ENCODE results near the gene CCDC34. TPM values are rescaled to one million over a fixed set of nuclear protein-coding genes. Genes with fewer than 3 reads are reported as not detected.

CCDC34 gene
- polyA plus RNA-seq, 1 donor from 2014 or later: 13.3 TPM

GRCh38 chr11:27358296-27358695 lies 4.7 kb downstream of the CCDC34 start:
- Histone ChIP-seq H3K9ac (ENCODE audit: low read length) (no peak overlapping the region), H3K9me3 (ENCODE audit: low read length) (no peaks in the 10 kb centered on the region), H3K27ac (ENCODE audit: low read length) (no peak overlapping the region), H3F3A (ENCODE audit: insufficient read depth, low read length, poor library complexity, severe bottlenecking) (no peaks in the 10 kb centered on the region), H3K79me2 (replicated peaks; ENCODE audit: insufficient read depth, low read length) (peaks cover 3% of the 10 kb centered on the region), H3K27me3 (ENCODE audit: insufficient read depth, low read depth, low read length) (no peaks in the 10 kb centered on the region), H3K36me3 (ENCODE audit: insufficient read depth, low read length) (no peaks in the 10 kb centered on the region), H3K9me2 (ENCODE audit: insufficient read depth, low read length) (no peaks in the 10 kb centered on the region), H3K4me2 (ENCODE audit: low read length) (no peak overlapping the region), H3K4me3 (ENCODE audit: low read length) (no peak overlapping the region), H2AFZ (ENCODE audit: low read depth, low read length) (no peak overlapping the region), H4K20me1 (ENCODE audit: insufficient read depth) (no peaks in the 10 kb centered on the region)
- TF ChIP-seq, protein P1, sequence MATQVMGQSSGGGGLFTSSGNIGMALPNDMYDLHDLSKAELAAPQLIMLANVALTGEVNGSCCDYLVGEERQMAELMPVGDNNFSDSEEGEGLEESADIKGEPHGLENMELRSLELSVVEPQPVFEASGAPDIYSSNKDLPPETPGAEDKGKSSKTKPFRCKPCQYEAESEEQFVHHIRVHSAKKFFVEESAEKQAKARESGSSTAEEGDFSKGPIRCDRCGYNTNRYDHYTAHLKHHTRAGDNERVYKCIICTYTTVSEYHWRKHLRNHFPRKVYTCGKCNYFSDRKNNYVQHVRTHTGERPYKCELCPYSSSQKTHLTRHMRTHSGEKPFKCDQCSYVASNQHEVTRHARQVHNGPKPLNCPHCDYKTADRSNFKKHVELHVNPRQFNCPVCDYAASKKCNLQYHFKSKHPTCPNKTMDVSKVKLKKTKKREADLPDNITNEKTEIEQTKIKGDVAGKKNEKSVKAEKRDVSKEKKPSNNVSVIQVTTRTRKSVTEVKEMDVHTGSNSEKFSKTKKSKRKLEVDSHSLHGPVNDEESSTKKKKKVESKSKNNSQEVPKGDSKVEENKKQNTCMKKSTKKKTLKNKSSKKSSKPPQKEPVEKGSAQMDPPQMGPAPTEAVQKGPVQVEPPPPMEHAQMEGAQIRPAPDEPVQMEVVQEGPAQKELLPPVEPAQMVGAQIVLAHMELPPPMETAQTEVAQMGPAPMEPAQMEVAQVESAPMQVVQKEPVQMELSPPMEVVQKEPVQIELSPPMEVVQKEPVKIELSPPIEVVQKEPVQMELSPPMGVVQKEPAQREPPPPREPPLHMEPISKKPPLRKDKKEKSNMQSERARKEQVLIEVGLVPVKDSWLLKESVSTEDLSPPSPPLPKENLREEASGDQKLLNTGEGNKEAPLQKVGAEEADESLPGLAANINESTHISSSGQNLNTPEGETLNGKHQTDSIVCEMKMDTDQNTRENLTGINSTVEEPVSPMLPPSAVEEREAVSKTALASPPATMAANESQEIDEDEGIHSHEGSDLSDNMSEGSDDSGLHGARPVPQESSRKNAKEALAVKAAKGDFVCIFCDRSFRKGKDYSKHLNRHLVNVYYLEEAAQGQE (IDR thresholded peaks at IDR 0.05; ENCODE audit: borderline replicate concordance): no peak
- TF ChIP-seq EZH2 (IDR thresholded peaks at IDR 0.05; ENCODE audit: borderline replicate concordance, insufficient read depth, low read length, poor library complexity, severe bottlenecking) (no peak), MXI1 (conservative IDR thresholded peaks at IDR 0.05; ENCODE audit: poor library complexity, severe bottlenecking) (no peak), EP300 (conservative IDR thresholded peaks at IDR 0.05; ENCODE audit: poor library complexity, severe bottlenecking) (no peak), POLR2AphosphoS5 (IDR thresholded peaks at IDR 0.05) (no peak), CTCF (IDR thresholded peaks at IDR 0.05; ENCODE audit: poor library complexity, severe bottlenecking) (no peak), TAF1 (IDR thresholded peaks at IDR 0.05; ENCODE audit: low read depth) (no peak), RAD21 (conservative IDR thresholded peaks at IDR 0.05) (no peak), SMC3 (conservative IDR thresholded peaks at IDR 0.05; ENCODE audit: poor library complexity) (no peak)

GRCh38 chr11:27357250-27357649 lies 5.8 kb downstream of the CCDC34 start:
- Histone ChIP-seq H3K4me3 (ENCODE audit: low read length) (no peak overlapping the region), H3K4me2 (ENCODE audit: low read length) (no peak overlapping the region), H3K27ac (ENCODE audit: low read length) (no peak overlapping the region), H3K9ac (ENCODE audit: low read length) (no peak overlapping the region), H3K27me3 (ENCODE audit: insufficient read depth, low read depth, low read length) (no peaks in the 10 kb centered on the region), H2AFZ (ENCODE audit: low read depth, low read length) (no peak overlapping the region), H3K9me2 (ENCODE audit: insufficient read depth, low read length) (no peaks in the 10 kb centered on the region), H3K79me2 (replicated peaks; ENCODE audit: insufficient read depth, low read length) (peaks cover 3% of the 10 kb centered on the region), H3F3A (ENCODE audit: insufficient read depth, low read length, poor library complexity, severe bottlenecking) (no peaks in the 10 kb centered on the region), H3K36me3 (ENCODE audit: insufficient read depth, low read length) (no peaks in the 10 kb centered on the region), H4K20me1 (ENCODE audit: insufficient read depth) (no peaks in the 10 kb centered on the region), H3K9me3 (ENCODE audit: low read length) (no peaks in the 10 kb centered on the region)
- no peak for TF ChIP-seq CTCF (IDR thresholded peaks at IDR 0.05; ENCODE audit: poor library complexity, severe bottlenecking)
- TF ChIP-seq MXI1 (conservative IDR thresholded peaks at IDR 0.05; ENCODE audit: poor library complexity, severe bottlenecking): no peak
- TF ChIP-seq SMC3 (conservative IDR thresholded peaks at IDR 0.05; ENCODE audit: poor library complexity): no peak
- no peak for TF ChIP-seq EZH2 (IDR thresholded peaks at IDR 0.05; ENCODE audit: borderline replicate concordance, insufficient read depth, low read length, poor library complexity, severe bottlenecking)
- TF ChIP-seq TAF1 (IDR thresholded peaks at IDR 0.05; ENCODE audit: low read depth): no peak
- no peak for TF ChIP-seq EP300 (conservative IDR thresholded peaks at IDR 0.05; ENCODE audit: poor library complexity, severe bottlenecking)
- no peak for TF ChIP-seq POLR2AphosphoS5 (IDR thresholded peaks at IDR 0.05)

Measured in neural cell (in vitro differentiated cells).